Smooth muscle cell (in vitro differentiated cells): ENCODE data around the gene P3H2. TPM values are rescaled to one million over a fixed set of nuclear protein-coding genes. Genes with fewer than 3 reads are reported as not detected.
A peak's percentile ranks its signal among the peaks of the same experiment; 100 is the strongest.

Experiments
- DNase-seq: peaks from one replicate; lab custom pipeline; 2025; ENCODE audit not compliant: unreplicated experiment; lab: John Stamatoyannopoulos, UW
- H2AFZ ChIP-seq: fragments of 200-600 bp; sonication (generic); 2 replicates; pipeline ENCODE4 v1.6.0; 2016; ENCODE audit warnings: antibody characterized with exemption, low read depth, mild to moderate bottlenecking
- H3F3A ChIP-seq: fragments of 200-600 bp; sonication (generic); 2 replicates; pipeline ENCODE4 v1.6.0; 2017; ENCODE audit warnings: antibody characterized with exemption, low read depth
- H3K27ac ChIP-seq: fragments of 200-600 bp; sonication (generic); 2 replicates; pipeline ENCODE4 v1.5.1; 2016; ENCODE audit warnings: low read depth, mild to moderate bottlenecking
- H3K27me3 ChIP-seq: fragments of 200-600 bp; sonication (generic); 2 replicates; pipeline ENCODE4 v1.6.1; 2016; ENCODE audit warnings: low read depth, mild to moderate bottlenecking
- H3K36me3 ChIP-seq: fragments of 200-600 bp; sonication (generic); 2 replicates; pipeline ENCODE4 v1.5.1; 2016; ENCODE audit warnings: low read depth
- H3K4me1 ChIP-seq: fragments of 200-600 bp; sonication (generic); 2 replicates; pipeline ENCODE4 v1.5.1; 2016; ENCODE audit warnings: low read depth
- H3K4me2 ChIP-seq: fragments of 200-600 bp; sonication (generic); 2 replicates; pipeline ENCODE4 v1.6.0; 2016; ENCODE audit warnings: mild to moderate bottlenecking
- H3K4me3 ChIP-seq: fragments of 200-600 bp; sonication (generic); 2 replicates; pipeline ENCODE4 v1.5.1; 2016; ENCODE audit warnings: mild to moderate bottlenecking
- H3K79me2 ChIP-seq: fragments of 200-600 bp; sonication (generic); 2 replicates; pipeline ENCODE4 v1.6.0; 2016; ENCODE audit warnings: low read depth, mild to moderate bottlenecking
- H3K9ac ChIP-seq: fragments of 200-600 bp; sonication (generic); 2 replicates; pipeline ENCODE4 v1.6.0; 2016; ENCODE audit warnings: low read depth
- H3K9me3 ChIP-seq: fragments of 200-600 bp; sonication (generic); replicated peaks from 2 replicates; pipeline ENCODE4 v1.5.1; 2016; ENCODE audit warnings: low read depth
- H4K20me1 ChIP-seq: fragments of 200-600 bp; sonication (generic); 2 replicates; pipeline ENCODE4 v1.6.0; 2016; ENCODE audit warnings: low read depth
- CTCF ChIP-seq: fragments of 200-600 bp; sonication (generic); IDR thresholded peaks from 2 replicates; pipeline ENCODE4 v1.5.1; 2017; ENCODE audit warnings: borderline replicate concordance, mild to moderate bottlenecking, antibody characterized with exemption; ENCODE audit not compliant: insufficient read depth, poor library complexity, severe bottlenecking
- WGBS: methylation state at CpG from one replicate; pipeline ENCODE4 v1.1.7; 2016; ENCODE audit warnings: low lambda C conversion rate; 5-methylcytosine and 5-hydroxymethylcytosine counted together
- polyA plus RNA-seq: library from polyadenylated mRNA; unstranded; fragments of >200 nt; fragmentation: Nextera tagmentation; extraction: Ambion mirVana; gene quantifications from 2 replicates; pipeline ENCODE4 v1.2.1, GENCODE V29; 2016
- total RNA-seq: library from RNA; depleted of rRNA; stranded (reverse); fragments of >200 nt; gene quantifications from 2 replicates; pipeline ENCODE4 v1.2.3, GENCODE V29; 2014

P3H2 gene
- total and polyA plus RNA-seq, 2 experiments from 2014 or later: 6.5 to 27.3 TPM

- Histone ChIP-seq H3K27ac (peak overlapping the region; percentile 45), H3K9ac (no peak overlapping the region), H3K36me3 (no peaks in the 10 kb centered on the region), H3F3A (peaks cover 3% of the 10 kb centered on the region), H4K20me1 (no peaks in the 10 kb centered on the region), H3K4me3 (no peak overlapping the region), H2AFZ (no peak overlapping the region), H3K4me2 (no peak overlapping the region), H3K27me3 (no peaks in the 10 kb centered on the region), H3K4me1 (peaks cover 3% of the 10 kb centered on the region), H3K9me3 (no peaks in the 10 kb centered on the region), H3K79me2 (no peaks in the 10 kb centered on the region)
- no peak for TF ChIP-seq CTCF
- no peak for DNase-seq
- 59% methylated on average over 3 of the region's 3 CpGs for WGBS
These were observed 93.6 kb downstream of the P3H2 start for GRCh38 chr3:190027116-190027515.

- H3K27ac ChIP-seq: peak overlapping the region; percentile 45
- no peaks in the 10 kb centered on the region for H3K27me3 ChIP-seq
- no peak overlapping the region for H3K4me2 ChIP-seq
- WGBS: 92% methylated on average over 6 of the region's 6 CpGs
- H4K20me1 ChIP-seq: no peaks in the 10 kb centered on the region
- H3K9me3 ChIP-seq: no peaks in the 10 kb centered on the region
- H3K36me3 ChIP-seq: no peaks in the 10 kb centered on the region
- H3F3A ChIP-seq: peaks cover 3% of the 10 kb centered on the region
- H3K4me1 ChIP-seq: peaks cover 3% of the 10 kb centered on the region
- no peak overlapping the region for H3K9ac ChIP-seq
- H3K4me3 ChIP-seq: no peak overlapping the region
- no peak for DNase-seq
- TF ChIP-seq CTCF: no peak
- no peaks in the 10 kb centered on the region for H3K79me2 ChIP-seq
- no peak overlapping the region for H2AFZ ChIP-seq
These were observed 94.5 kb downstream of the P3H2 start for GRCh38 chr3:190026154-190026553.

GRCh38 chr3:190024912-190025311 is 95.8 kb downstream of the P3H2 start:
- no peaks in the 10 kb centered on the region for H4K20me1 ChIP-seq
- no peaks in the 10 kb centered on the region for H3K79me2 ChIP-seq
- H3K36me3 ChIP-seq: no peaks in the 10 kb centered on the region
- no peak overlapping the region for H3K4me3 ChIP-seq
- no peak for DNase-seq
- H3K4me1 ChIP-seq: peaks cover 3% of the 10 kb centered on the region
- 57% methylated on average over 4 of the region's 4 CpGs for WGBS
- no peaks in the 10 kb centered on the region for H3K27me3 ChIP-seq
- TF ChIP-seq CTCF: no peak
- peaks cover 3% of the 10 kb centered on the region for H3F3A ChIP-seq
- no peak overlapping the region for H3K9ac ChIP-seq
- no peaks in the 10 kb centered on the region for H3K9me3 ChIP-seq
- H2AFZ ChIP-seq: peak overlapping the region; percentile 62
- no peak overlapping the region for H3K27ac ChIP-seq
- H3K4me2 ChIP-seq: peak overlapping the region; percentile 16

GRCh38 chr3:190019844-190020243 is 100.9 kb downstream of the P3H2 start:
- Histone ChIP-seq H3K4me3 (no peak overlapping the region), H3K36me3 (no peaks in the 10 kb centered on the region), H3K79me2 (no peaks in the 10 kb centered on the region), H3F3A (peaks cover 6% of the 10 kb centered on the region), H3K9ac (no peak overlapping the region), H3K9me3 (no peaks in the 10 kb centered on the region), H4K20me1 (peaks cover 2% of the 10 kb centered on the region), H3K4me1 (peaks cover 10% of the 10 kb centered on the region), H3K4me2 (no peak overlapping the region), H3K27ac (no peak overlapping the region), H3K27me3 (no peaks in the 10 kb centered on the region), H2AFZ (no peak overlapping the region)
- no peak for DNase-seq
- no peak for TF ChIP-seq CTCF
- WGBS: 82% methylated on average over 2 of the region's 2 CpGs
